ENCODE results near the gene SCUBE2. TPM values are rescaled to one million over a fixed set of nuclear protein-coding genes. Genes with fewer than 3 reads are reported as not detected.

SCUBE2 gene
- total RNA-seq, 1 experiment from 2014 or later: 0.18 TPM

- TF ChIP-seq CTCF (conservative IDR thresholded peaks at IDR 0.05; ENCODE audit: low read depth, low read length) (no peak), EZH2phosphoT487 (IDR thresholded peaks at IDR 0.05; ENCODE audit: borderline replicate concordance, low read length) (no peak), EZH2 (IDR thresholded peaks at IDR 0.05; ENCODE audit: low read length, unreplicated experiment) (no peak)
- no peak overlapping the region for H3K4me2 ChIP-seq (ENCODE audit: low read length)
- POLR2A ChIA-PET (ENCODE audit: unreplicated experiment): no interaction called here
- no peaks in the 10 kb centered on the region for H3K27me3 ChIP-seq (ENCODE audit: low read length)
- no peaks in the 10 kb centered on the region for H4K20me1 ChIP-seq (ENCODE audit: low read length)
- H2AFZ ChIP-seq (ENCODE audit: low read length): no peak overlapping the region
- CTCF ChIA-PET: no interaction called here
- no peak overlapping the region for H3K9ac ChIP-seq (ENCODE audit: low read length)
- no TSS peak for BruUV-seq (replicated peaks)
- H3K79me2 ChIP-seq (ENCODE audit: low read length): no peaks in the 10 kb centered on the region
- H3F3A ChIP-seq (ENCODE audit: low read length, unreplicated experiment): no peaks in the 10 kb centered on the region
- intact Hi-C loops (cut with micrococcal nuclease): no loop called here
- no peak overlapping the region for H3K27ac ChIP-seq (ENCODE audit: low read length)
- H3K4me3 ChIP-seq (ENCODE audit: low read length): no peak overlapping the region
- H3K9me3 ChIP-seq (ENCODE audit: low read length): no peaks in the 10 kb centered on the region
- ATAC-seq (no peak), DNase-seq (no peak)
- H3K9me2 ChIP-seq (replicated peaks; ENCODE audit: low read length): no peaks in the 10 kb centered on the region
- H3K4me1 ChIP-seq (ENCODE audit: insufficient read depth, low read length): no peaks in the 10 kb centered on the region
- H3K36me3 ChIP-seq (ENCODE audit: low read depth, low read length): no peaks in the 10 kb centered on the region
Measured at GRCh38 chr11:9112075-9112474, 20.7 kb upstream of the SCUBE2 start.

- H3K4me2 ChIP-seq (ENCODE audit: low read length): no peak overlapping the region
- no peaks in the 10 kb centered on the region for H3K36me3 ChIP-seq (ENCODE audit: low read depth, low read length)
- no peaks in the 10 kb centered on the region for H3K4me1 ChIP-seq (ENCODE audit: insufficient read depth, low read length)
- H3K9me2 ChIP-seq (replicated peaks; ENCODE audit: low read length): no peaks in the 10 kb centered on the region
- TF ChIP-seq EZH2phosphoT487 (IDR thresholded peaks at IDR 0.05; ENCODE audit: borderline replicate concordance, low read length): no peak
- TF ChIP-seq CTCF (conservative IDR thresholded peaks at IDR 0.05; ENCODE audit: low read depth, low read length): no peak
- TF ChIP-seq EZH2 (IDR thresholded peaks at IDR 0.05; ENCODE audit: low read length, unreplicated experiment): no peak
- H3F3A ChIP-seq (ENCODE audit: low read length, unreplicated experiment): no peaks in the 10 kb centered on the region
- ChIA-PET POLR2A (ENCODE audit: unreplicated experiment) (no interaction called here), CTCF (no interaction called here)
- H3K27ac ChIP-seq (ENCODE audit: low read length): no peak overlapping the region
- H4K20me1 ChIP-seq (ENCODE audit: low read length): no peaks in the 10 kb centered on the region
- intact Hi-C loops (cut with micrococcal nuclease): no loop called here
- H3K9me3 ChIP-seq (ENCODE audit: low read length): no peaks in the 10 kb centered on the region
- no peak overlapping the region for H3K4me3 ChIP-seq (ENCODE audit: low read length)
- no peak overlapping the region for H3K9ac ChIP-seq (ENCODE audit: low read length)
- no peaks in the 10 kb centered on the region for H3K27me3 ChIP-seq (ENCODE audit: low read length)
- BruUV-seq (replicated peaks): no TSS peak
- no peak overlapping the region for H2AFZ ChIP-seq (ENCODE audit: low read length)
- H3K79me2 ChIP-seq (ENCODE audit: low read length): no peaks in the 10 kb centered on the region
- no peak for ATAC-seq
- no peak for DNase-seq
Measured at GRCh38 chr11:9109858-9110731, 18.7 kb upstream of the SCUBE2 start.

GRCh38 chr11:9104580-9104979 lies 13.2 kb upstream of the SCUBE2 start:
- Histone ChIP-seq H3K4me2 (ENCODE audit: low read length) (no peak overlapping the region), H3K4me3 (ENCODE audit: low read length) (no peak overlapping the region), H3K36me3 (ENCODE audit: low read depth, low read length) (no peaks in the 10 kb centered on the region), H4K20me1 (ENCODE audit: low read length) (no peaks in the 10 kb centered on the region), H3F3A (ENCODE audit: low read length, unreplicated experiment) (no peaks in the 10 kb centered on the region), H3K79me2 (ENCODE audit: low read length) (no peaks in the 10 kb centered on the region), H2AFZ (ENCODE audit: low read length) (no peak overlapping the region), H3K4me1 (ENCODE audit: insufficient read depth, low read length) (no peaks in the 10 kb centered on the region), H3K9me2 (replicated peaks; ENCODE audit: low read length) (no peaks in the 10 kb centered on the region), H3K27me3 (ENCODE audit: low read length) (no peaks in the 10 kb centered on the region), H3K9me3 (ENCODE audit: low read length) (no peaks in the 10 kb centered on the region), H3K9ac (ENCODE audit: low read length) (no peak overlapping the region), H3K27ac (ENCODE audit: low read length) (no peak overlapping the region)
- ChIA-PET POLR2A (ENCODE audit: unreplicated experiment) (no interaction called here), CTCF (no interaction called here)
- intact Hi-C loops (cut with micrococcal nuclease): no loop called here
- BruUV-seq (replicated peaks): no TSS peak
- no peak for ATAC-seq
- no peak for DNase-seq
- TF ChIP-seq CTCF (conservative IDR thresholded peaks at IDR 0.05; ENCODE audit: low read depth, low read length): no peak
- TF ChIP-seq EZH2 (IDR thresholded peaks at IDR 0.05; ENCODE audit: low read length, unreplicated experiment): no peak
- no peak for TF ChIP-seq EZH2phosphoT487 (IDR thresholded peaks at IDR 0.05; ENCODE audit: borderline replicate concordance, low read length)

Data from PC-3 (cell line).